Panc1 (cell line): ENCODE measurements around the gene KNCN.

Experiments used
- POLR2AphosphoS5 ChIP-seq: IDR thresholded peaks from 2 replicates; pipeline ENCODE4 v1.6.1; 2012; ENCODE audit warnings: mild to moderate bottlenecking, low read depth, low read length, moderate library complexity
- SIN3A ChIP-seq: IDR thresholded peaks from 2 replicates; pipeline ENCODE4 v1.6.1; 2012; ENCODE audit warnings: low read depth, mild to moderate bottlenecking, low read length, moderate library complexity, borderline replicate concordance; ENCODE audit not compliant: insufficient read depth
- TF ChIP-seq, protein P1 (sequence below): fragments of 450-650 bp; IDR thresholded peaks from 2 replicates; pipeline ENCODE4 v1.5.1; 2017; ENCODE audit warnings: mild to moderate bottlenecking
- TF ChIP-seq, protein P2 (sequence below), 2 experiments: IDR thresholded peaks; 2 replicates each; pipeline ENCODE4 v1.6.1; 2011 to 2012; ENCODE audit warnings: low read depth in 2 of 2, control low read depth in 1 of 2, low read length in 1 of 2, mild to moderate bottlenecking in 1 of 2, moderate library complexity in 1 of 2; ENCODE audit not compliant: insufficient read depth in 1 of 2

DNA sequence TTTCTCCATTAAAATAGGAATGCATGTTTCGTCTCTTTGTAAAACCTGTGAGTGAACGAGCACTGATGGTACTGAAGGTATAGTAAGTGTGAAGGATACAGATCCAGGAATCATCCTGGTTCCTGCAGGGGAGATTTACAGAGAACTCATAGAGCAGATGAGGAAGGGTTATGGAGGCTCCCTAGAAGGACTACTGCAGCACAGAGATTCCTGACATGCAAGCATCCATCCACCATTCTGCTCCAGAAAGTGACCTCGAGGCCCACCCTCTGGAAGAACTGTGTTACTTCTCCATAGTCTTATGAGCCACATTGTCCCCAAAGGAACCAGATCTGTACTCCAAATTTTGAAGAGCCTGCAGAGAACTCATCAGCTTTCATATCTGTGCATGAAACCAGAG is 38.1 kb upstream of the KNCN start:
- TF ChIP-seq, protein P1, sequence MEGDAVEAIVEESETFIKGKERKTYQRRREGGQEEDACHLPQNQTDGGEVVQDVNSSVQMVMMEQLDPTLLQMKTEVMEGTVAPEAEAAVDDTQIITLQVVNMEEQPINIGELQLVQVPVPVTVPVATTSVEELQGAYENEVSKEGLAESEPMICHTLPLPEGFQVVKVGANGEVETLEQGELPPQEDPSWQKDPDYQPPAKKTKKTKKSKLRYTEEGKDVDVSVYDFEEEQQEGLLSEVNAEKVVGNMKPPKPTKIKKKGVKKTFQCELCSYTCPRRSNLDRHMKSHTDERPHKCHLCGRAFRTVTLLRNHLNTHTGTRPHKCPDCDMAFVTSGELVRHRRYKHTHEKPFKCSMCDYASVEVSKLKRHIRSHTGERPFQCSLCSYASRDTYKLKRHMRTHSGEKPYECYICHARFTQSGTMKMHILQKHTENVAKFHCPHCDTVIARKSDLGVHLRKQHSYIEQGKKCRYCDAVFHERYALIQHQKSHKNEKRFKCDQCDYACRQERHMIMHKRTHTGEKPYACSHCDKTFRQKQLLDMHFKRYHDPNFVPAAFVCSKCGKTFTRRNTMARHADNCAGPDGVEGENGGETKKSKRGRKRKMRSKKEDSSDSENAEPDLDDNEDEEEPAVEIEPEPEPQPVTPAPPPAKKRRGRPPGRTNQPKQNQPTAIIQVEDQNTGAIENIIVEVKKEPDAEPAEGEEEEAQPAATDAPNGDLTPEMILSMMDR = no peak
- TF ChIP-seq POLR2AphosphoS5 = no peak
- TF ChIP-seq, protein P2, sequence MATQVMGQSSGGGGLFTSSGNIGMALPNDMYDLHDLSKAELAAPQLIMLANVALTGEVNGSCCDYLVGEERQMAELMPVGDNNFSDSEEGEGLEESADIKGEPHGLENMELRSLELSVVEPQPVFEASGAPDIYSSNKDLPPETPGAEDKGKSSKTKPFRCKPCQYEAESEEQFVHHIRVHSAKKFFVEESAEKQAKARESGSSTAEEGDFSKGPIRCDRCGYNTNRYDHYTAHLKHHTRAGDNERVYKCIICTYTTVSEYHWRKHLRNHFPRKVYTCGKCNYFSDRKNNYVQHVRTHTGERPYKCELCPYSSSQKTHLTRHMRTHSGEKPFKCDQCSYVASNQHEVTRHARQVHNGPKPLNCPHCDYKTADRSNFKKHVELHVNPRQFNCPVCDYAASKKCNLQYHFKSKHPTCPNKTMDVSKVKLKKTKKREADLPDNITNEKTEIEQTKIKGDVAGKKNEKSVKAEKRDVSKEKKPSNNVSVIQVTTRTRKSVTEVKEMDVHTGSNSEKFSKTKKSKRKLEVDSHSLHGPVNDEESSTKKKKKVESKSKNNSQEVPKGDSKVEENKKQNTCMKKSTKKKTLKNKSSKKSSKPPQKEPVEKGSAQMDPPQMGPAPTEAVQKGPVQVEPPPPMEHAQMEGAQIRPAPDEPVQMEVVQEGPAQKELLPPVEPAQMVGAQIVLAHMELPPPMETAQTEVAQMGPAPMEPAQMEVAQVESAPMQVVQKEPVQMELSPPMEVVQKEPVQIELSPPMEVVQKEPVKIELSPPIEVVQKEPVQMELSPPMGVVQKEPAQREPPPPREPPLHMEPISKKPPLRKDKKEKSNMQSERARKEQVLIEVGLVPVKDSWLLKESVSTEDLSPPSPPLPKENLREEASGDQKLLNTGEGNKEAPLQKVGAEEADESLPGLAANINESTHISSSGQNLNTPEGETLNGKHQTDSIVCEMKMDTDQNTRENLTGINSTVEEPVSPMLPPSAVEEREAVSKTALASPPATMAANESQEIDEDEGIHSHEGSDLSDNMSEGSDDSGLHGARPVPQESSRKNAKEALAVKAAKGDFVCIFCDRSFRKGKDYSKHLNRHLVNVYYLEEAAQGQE (IDR thresholded peaks at IDR 0.05; ENCODE audit: insufficient read depth in 1 of 2, low read depth in 2 of 2, low read length in 1 of 2) = no peak
- no peak for TF ChIP-seq SIN3A
